ENCODE data around the gene NEAT1. TPM values are rescaled to one million over a fixed set of nuclear protein-coding genes. Genes with fewer than 3 reads are reported as not detected.
A peak's percentile ranks its signal among the peaks of the same experiment; 100 is the strongest.

NEAT1 gene
- total and polyA plus RNA-seq, 9 of the 15 experiments (the other 6 are each of a cell fraction or from before 2014, with no cell fraction given): 20.1 to 389 (median 62.8) TPM

- TF ChIP-seq ZNF407 (IDR thresholded peaks at IDR 0.05; ENCODE audit: low read depth) (no peak), THRB (CRISPR knock-in tag; conservative IDR thresholded peaks at IDR 0.05) (0 out of 2 replicates have a peak, but pooled peaks have one; percentile 11), ZNF253 (CRISPR knock-in tag; conservative IDR thresholded peaks at IDR 0.05) (no peak), ZBTB11 (CRISPR knock-in tag; IDR thresholded peaks at IDR 0.05) (no peak), NR2C1 (IDR thresholded peaks at IDR 0.05) (no peak), NR2C1 (tag; IDR thresholded peaks at IDR 0.05) (no peak), ZNF280B (CRISPR knock-in tag; IDR thresholded peaks at IDR 0.05) (no peak), ZBTB26 (CRISPR knock-in tag; IDR thresholded peaks at IDR 0.05) (no peak), BCL6 (CRISPR knock-in tag; IDR thresholded peaks at IDR 0.05) (no peak), ZNF507 (tag; conservative IDR thresholded peaks at IDR 0.05) (no peak)
Measured at GRCh38 chr11:65418431-65418680, 4.2 kb upstream of the NEAT1 start (continued).

All from K562 (cell line).